GM12878 (cell line): Measurements from ENCODE around the gene COA3. TPM values are rescaled to one million over a fixed set of nuclear protein-coding genes. Genes with fewer than 3 reads are reported as not detected.
A peak's percentile ranks its signal among the peaks of the same experiment; 100 is the strongest.

Experiments
- ATAC-seq: fragments of 200-7000 bp; cut with Tn5 transposase; 3 replicates; pipeline ENCODE4 v1.9.1; 2020; ENCODE audit warnings: mild to moderate bottlenecking, moderate library complexity
- BruUV-seq: library from RNA; stranded (reverse); fragments of 400-500 nt; replicated peaks from 2 replicates; lab custom pipeline; 2021; lab: Mats Ljungman, UMichigan
- CTCF ChIA-PET: fragments of 300-600 bp; sonication (Branson Sonifier 250); formaldehyde crosslinking; extraction: SDS; loops from one replicate; lab custom pipeline; 2021; ENCODE audit warnings: inconsistent platforms; lab: Yijun Ruan, JAX
- POLR2A ChIA-PET: fragments of 350-600 bp; formaldehyde crosslinking; extraction: SDS; loops from one replicate; lab custom pipeline; 2021; ENCODE audit warnings: inconsistent platforms; lab: Charles Lee
- RAD21 ChIA-PET: fragments of 300-600 bp; sonication (Branson Sonifier 250); formaldehyde crosslinking; loops from one replicate; lab custom pipeline; 2023; ENCODE audit warnings: antibody characterized with exemption; ENCODE audit not compliant: unreplicated experiment; lab: Charles Lee
- SMC1A ChIA-PET: fragments of 300-600 bp; sonication (Branson Sonifier 250); formaldehyde crosslinking; loops from one replicate; lab custom pipeline; 2023; ENCODE audit not compliant: unreplicated experiment, uncharacterized antibody; lab: Charles Lee
- DNase-seq: peaks from one replicate; pipeline ENCODE4 v3.0.0-alpha.2; 2011; ENCODE audit warnings: low read depth, low spot score
- FAIRE-seq: peaks from 3 replicates; lab custom pipeline; 2011; peaks lifted over from hg19 to GRCh38; lab: Jason Lieb, UNC
- H2AFZ ChIP-seq: 2 replicates; pipeline ENCODE4 v1.6.0; 2011; ENCODE audit warnings: low read depth, low read length, control low read depth; ENCODE audit not compliant: control insufficient read depth
- H3K27ac ChIP-seq: 2 replicates; pipeline ENCODE4 v1.5.1; 2011; ENCODE audit warnings: control low read depth; ENCODE audit not compliant: control insufficient read depth, insufficient read depth
- H3K27me3 ChIP-seq, 2 experiments: replicated peaks in 1 of 2; 2 replicates each; pipeline versions ENCODE4 v1.6.0 to v1.6.1; 2011; ENCODE audit warnings: low read length in 1 of 2; ENCODE audit not compliant: control insufficient read depth in 2 of 2, insufficient read depth in 2 of 2
- H3K36me3 ChIP-seq, 2 experiments: 2 replicates each; pipeline ENCODE4 v1.5.1; 2011; ENCODE audit warnings: low read length in 1 of 2; ENCODE audit not compliant: control insufficient read depth in 2 of 2, insufficient read depth in 2 of 2
- H3K4me1 ChIP-seq: 2 replicates; pipeline ENCODE4 v1.6.1; 2011; ENCODE audit warnings: mild to moderate bottlenecking, low read length, moderate library complexity, mixed read lengths; ENCODE audit not compliant: control insufficient read depth, insufficient read depth
- H3K4me2 ChIP-seq: 2 replicates; pipeline ENCODE4 v1.6.0; 2011; ENCODE audit warnings: control low read depth; ENCODE audit not compliant: control insufficient read depth, insufficient read depth
- H3K4me3 ChIP-seq: fragments of 200-600 bp; sonication (generic); 2 replicates; pipeline ENCODE4 v1.5.1; 2016
- H3K79me2 ChIP-seq: 2 replicates; pipeline ENCODE4 v1.6.0; 2011; ENCODE audit warnings: low read length; ENCODE audit not compliant: control insufficient read depth, insufficient read depth
- H3K9ac ChIP-seq: 2 replicates; pipeline ENCODE4 v1.8.0; 2011; ENCODE audit warnings: low read length, control low read depth, mixed read lengths; ENCODE audit not compliant: control insufficient read depth, insufficient read depth
- H3K9me3 ChIP-seq: replicated peaks from 3 replicates; pipeline ENCODE4 v1.5.1; 2011; ENCODE audit warnings: mild to moderate bottlenecking, low read length; ENCODE audit not compliant: control insufficient read depth, insufficient read depth
- H4K20me1 ChIP-seq: 2 replicates; pipeline ENCODE4 v1.6.0; 2011; ENCODE audit not compliant: control insufficient read depth, insufficient read depth
- POLR2AphosphoS5 ChIP-seq: IDR thresholded peaks from 2 replicates; pipeline ENCODE4 v1.6.1; 2011; ENCODE audit warnings: mild to moderate bottlenecking, low read length, inconsistent platforms
- RAD21 ChIP-seq: IDR thresholded peaks from 2 replicates; pipeline ENCODE4 v1.6.1; 2011; ENCODE audit warnings: mild to moderate bottlenecking, low read depth, low read length, moderate library complexity; ENCODE audit not compliant: insufficient read depth
- SMC3 ChIP-seq: IDR thresholded peaks from 2 replicates; pipeline ENCODE4 v1.6.1; 2011; ENCODE audit warnings: low read length, improper control_type of control experiment, borderline replicate concordance
- WGBS: methylation state at CpG from one replicate; pipeline ENCODE4 v1.1.6; 2016; ENCODE audit warnings: low lambda C conversion rate; ENCODE audit not compliant: insufficient replicate concordance, insufficient coverage; ENCODE audit errors: missing lambda C conversion rate; 5-methylcytosine and 5-hydroxymethylcytosine counted together
- in situ Hi-C: fragments of 300-500 bp; cut with MboI; formaldehyde crosslinking; loops from 9 replicates; pipeline ENCODE4 v1.14.3; 2018; ENCODE audit warnings: mixed read lengths
- intact Hi-C: fragments of 100-400 bp; cut with micrococcal nuclease; formaldehyde crosslinking; loops from one replicate; pipeline ENCODE4 v1.14.2; 2022; ENCODE audit not compliant: unreplicated experiment
- polyA plus RNA-seq, 11 experiments: library from polyadenylated mRNA; depleted of rRNA in 4 of 11; unstranded in 6 of 11; stranded (reverse) in 5 of 11; fragments of >200 nt; fragmentation: Nextera tagmentation in 4 of 11; fragmentation: Illumina TruSeq in 1 of 11; extraction: Ambion mirVana in 4 of 11; extraction: Trizol in 1 of 11; gene quantifications; 1 replicate in 1 of 11; 2 replicates in 10 of 11; pipeline versions ENCODE4 v1.2.1 to v1.2.3, GENCODE V29; 2011 to 2016; ENCODE audit warnings: inconsistent platforms in 2 of 11, missing spikeins in 2 of 11, low read depth in 1 of 11
- total RNA-seq, 4 experiments: library from RNA; depleted of rRNA in 3 of 4; stranded (reverse); fragments of >200 nt in 3 of 4; fragmentation: Illumina TruSeq in 1 of 4; extraction: Trizol in 1 of 4; gene quantifications; 2 replicates each; pipeline versions ENCODE4 v1.2.1 to v1.2.3, GENCODE V29; 2013 to 2021
- TF ChIP-seq, protein P1 (sequence below), 3 experiments: IDR thresholded peaks in 2 of 3; conservative IDR thresholded peaks in 1 of 3; 2 replicates each; pipeline ENCODE4 v1.5.1; 2011; ENCODE audit warnings: low read depth in 3 of 3, low read length in 3 of 3, mild to moderate bottlenecking in 3 of 3, control low read depth in 2 of 3, moderate library complexity in 2 of 3, inconsistent platforms in 1 of 3, mixed read lengths in 1 of 3; ENCODE audit not compliant: control insufficient read depth in 2 of 3, insufficient read depth in 1 of 3; ENCODE audit errors: extremely low read depth in 1 of 3

Gene COA3
- total and polyA plus RNA-seq, 10 of the 15 experiments (the other 5 are each of a cell fraction or from before 2014, with no cell fraction given): 45.2 to 161 (median 64.6) TPM

DNA sequence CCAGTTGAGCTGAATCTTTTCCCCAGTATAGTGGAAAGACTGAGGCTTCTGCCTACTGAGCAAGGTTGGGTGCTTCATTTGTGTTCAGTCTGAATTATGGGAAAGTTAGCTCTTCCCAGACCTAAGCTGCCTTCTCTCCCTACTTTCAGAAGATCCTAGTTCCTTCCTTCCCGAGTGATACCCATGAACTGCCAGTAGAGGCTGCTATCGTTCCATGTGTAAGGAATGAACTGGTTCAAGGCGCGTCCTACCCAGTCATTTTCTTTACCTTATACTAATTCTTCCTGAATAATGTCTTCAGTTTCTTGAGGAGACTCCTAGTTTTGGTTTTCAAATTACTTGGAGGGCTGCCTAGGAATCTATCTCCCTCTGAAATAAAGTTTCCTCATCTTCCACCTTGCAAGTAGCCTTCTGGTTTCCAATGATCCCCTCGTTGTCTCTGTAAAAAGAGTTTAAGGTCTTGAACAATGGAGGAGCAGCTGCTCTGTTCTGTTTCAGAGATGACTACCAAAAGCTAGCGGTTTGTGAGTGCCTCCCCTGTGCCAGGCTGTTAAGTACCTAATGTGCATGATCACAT, 44.9 kb upstream of the COA3 start:
- no TSS peak for BruUV-seq
- no peak overlapping the region for H3K4me2 ChIP-seq
- no peaks in the 10 kb centered on the region for H3K9me3 ChIP-seq
- H3K36me3 ChIP-seq: peaks cover 14 to 34% of the 10 kb centered on the region in 2 experiments
- 81% methylated on average over 6 of the region's 6 CpGs for WGBS
- H3K27ac ChIP-seq: no peak overlapping the region
- no peaks in the 10 kb centered on the region; the same call in 1 of the 2 replicates for H3K4me1 ChIP-seq
- TF ChIP-seq, protein P1, sequence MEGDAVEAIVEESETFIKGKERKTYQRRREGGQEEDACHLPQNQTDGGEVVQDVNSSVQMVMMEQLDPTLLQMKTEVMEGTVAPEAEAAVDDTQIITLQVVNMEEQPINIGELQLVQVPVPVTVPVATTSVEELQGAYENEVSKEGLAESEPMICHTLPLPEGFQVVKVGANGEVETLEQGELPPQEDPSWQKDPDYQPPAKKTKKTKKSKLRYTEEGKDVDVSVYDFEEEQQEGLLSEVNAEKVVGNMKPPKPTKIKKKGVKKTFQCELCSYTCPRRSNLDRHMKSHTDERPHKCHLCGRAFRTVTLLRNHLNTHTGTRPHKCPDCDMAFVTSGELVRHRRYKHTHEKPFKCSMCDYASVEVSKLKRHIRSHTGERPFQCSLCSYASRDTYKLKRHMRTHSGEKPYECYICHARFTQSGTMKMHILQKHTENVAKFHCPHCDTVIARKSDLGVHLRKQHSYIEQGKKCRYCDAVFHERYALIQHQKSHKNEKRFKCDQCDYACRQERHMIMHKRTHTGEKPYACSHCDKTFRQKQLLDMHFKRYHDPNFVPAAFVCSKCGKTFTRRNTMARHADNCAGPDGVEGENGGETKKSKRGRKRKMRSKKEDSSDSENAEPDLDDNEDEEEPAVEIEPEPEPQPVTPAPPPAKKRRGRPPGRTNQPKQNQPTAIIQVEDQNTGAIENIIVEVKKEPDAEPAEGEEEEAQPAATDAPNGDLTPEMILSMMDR (IDR thresholded peaks at IDR 0.05 in 2 of 3, conservative IDR thresholded peaks at IDR 0.05 in 1 of 3; ENCODE audit: control insufficient read depth in 2 of 3, extremely low read depth in 1 of 3, insufficient read depth in 1 of 3, low read depth in 3 of 3, low read length in 3 of 3): peak; percentile 82 to 87 (median 85)
- TF ChIP-seq RAD21 (peak; percentile 74), POLR2AphosphoS5 (no peak), SMC3 (peak; percentile 54; the same call in 1 of the 2 replicates)
- FAIRE-seq (peak; percentile 78), DNase-seq (no peak), ATAC-seq (no peak)
- no peak overlapping the region for H2AFZ ChIP-seq
- H3K4me3 ChIP-seq: no peak overlapping the region
- no peak overlapping the region for H3K9ac ChIP-seq
- in situ Hi-C loops: no loop called here
- no peaks in the 10 kb centered on the region for H4K20me1 ChIP-seq
- CTCF ChIA-PET: interaction anchor here (1.0 to 4.7 kb wide), 4 partner anchors 10 to 154 kb away, joined by 3 to 38 read pairs (median 4); partner anchors contain the start of genes BECN1, PSME3 and RPL27
- H3K79me2 ChIP-seq: no peaks in the 10 kb centered on the region
- RAD21 ChIA-PET: interaction anchor here (1.5 kb wide), 1 partner anchor 154 kb away, joined by 4 read pairs; the partner anchor contains the start of gene RPL27
- H3K27me3 ChIP-seq: no peaks in the 10 kb centered on the region
- intact Hi-C loops: loop anchor here (2.0 to 10.0 kb wide), 2 partner anchors 93 to 151 kb away; partner anchors contain the start of gene RPL27
- POLR2A ChIA-PET: interaction anchor here (1.2 kb wide), 1 partner anchor 21 kb away, joined by 3 read pairs; no protein-coding TSS in a partner anchor
- SMC1A ChIA-PET: interaction anchor here (0.8 to 1.7 kb wide), 4 partner anchors 9 to 155 kb away, joined by 3 to 7 read pairs (median 3); partner anchors contain the start of gene RPL27
